ENCODE results near the gene LDB3.

DNA sequence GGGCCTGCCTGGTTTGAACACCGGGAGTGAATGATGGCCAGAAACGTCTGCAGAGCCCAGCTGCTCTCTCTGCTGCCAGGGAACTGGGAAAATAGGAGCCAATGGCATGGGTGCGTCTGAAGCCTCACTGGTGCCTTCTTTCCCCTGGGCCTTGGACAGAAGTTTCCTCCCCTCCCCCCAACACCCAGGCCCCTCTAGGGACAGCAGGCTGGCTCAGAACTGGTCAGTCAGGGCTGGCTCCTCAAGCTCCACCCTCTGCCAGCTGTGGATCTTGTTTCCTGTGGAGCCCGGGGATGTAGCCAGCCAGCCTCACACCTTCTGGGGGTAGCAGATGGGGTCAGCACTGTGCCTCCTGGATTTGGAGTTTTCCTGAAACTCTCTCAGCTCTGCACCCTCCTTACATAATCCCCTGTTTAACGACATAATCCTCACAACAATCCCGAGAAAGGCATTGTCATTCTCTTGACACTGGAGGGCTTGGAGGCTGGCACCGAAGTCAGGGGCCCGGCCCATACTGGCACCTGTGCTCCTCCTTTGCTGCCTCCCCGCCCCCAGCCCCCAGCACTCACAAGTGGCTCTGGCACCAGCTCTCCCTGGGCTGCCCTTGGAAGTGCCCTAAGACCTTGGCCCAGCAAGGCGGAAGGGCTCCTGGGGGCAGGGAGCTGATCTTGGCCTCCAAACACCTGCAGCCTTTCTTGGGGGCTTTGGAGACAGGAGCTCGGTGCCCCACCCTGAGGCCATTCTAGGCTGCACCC is 5.7 kb downstream of the LDB3 start:
- TF ChIP-seq CTCF (conservative IDR thresholded peaks at IDR 0.05) (no peak), EZH2 (IDR thresholded peaks at IDR 0.05; ENCODE audit: low read depth) (no peak)
